ENCODE data around the gene PFDN6.
"Not testable (repeated sequence)": the region's sequence is repeated elsewhere in the genome, so short reads cannot be mapped to it uniquely, and the experiment has no call there.

The PFDN6 gene

GRCh38 chr6:33280539-33280938 lies 8.9 kb upstream of the PFDN6 start:
- WGBS (ENCODE audit: insufficient coverage, insufficient read length): no CpG with 5 or more reads among the region's 6 CpGs
- Histone ChIP-seq H3K27ac (ENCODE audit: low read length) (no peak overlapping the region), H3K4me3 (ENCODE audit: low read length) (no peak overlapping the region), H3K27me3 (ENCODE audit: control insufficient read depth, insufficient read depth, low read length) (no peaks in the 10 kb centered on the region), H3K4me1 (ENCODE audit: control insufficient read depth, insufficient read depth, low read length) (peaks cover 1% of the 10 kb centered on the region; the same call in 1 of the 2 replicates), H3K36me3 (ENCODE audit: control insufficient read depth, insufficient read depth, low read length) (peaks cover 20% of the 10 kb centered on the region), H3K9me3 (ENCODE audit: control insufficient read depth, insufficient read depth, low read length) (no peaks in the 10 kb centered on the region)
- DNase-seq (ENCODE audit: low read depth, low spot score): no peak

GRCh38 chr6:33285214-33285613 lies 4.2 kb upstream of the PFDN6 start:
- not testable (repeated sequence) for H3K9me3 ChIP-seq (ENCODE audit: control insufficient read depth, insufficient read depth, low read length); H3K27ac ChIP-seq (ENCODE audit: low read length); H3K4me3 ChIP-seq (ENCODE audit: low read length); H3K4me1 ChIP-seq (ENCODE audit: control insufficient read depth, insufficient read depth, low read length); H3K27me3 ChIP-seq (ENCODE audit: control insufficient read depth, insufficient read depth, low read length); DNase-seq (ENCODE audit: low read depth, low spot score)
- no CpG with 5 or more reads among the region's 4 CpGs for WGBS (ENCODE audit: insufficient coverage, insufficient read length)
- peaks cover 12% of the 10 kb centered on the region for H3K36me3 ChIP-seq (ENCODE audit: control insufficient read depth, insufficient read depth, low read length)

DNA sequence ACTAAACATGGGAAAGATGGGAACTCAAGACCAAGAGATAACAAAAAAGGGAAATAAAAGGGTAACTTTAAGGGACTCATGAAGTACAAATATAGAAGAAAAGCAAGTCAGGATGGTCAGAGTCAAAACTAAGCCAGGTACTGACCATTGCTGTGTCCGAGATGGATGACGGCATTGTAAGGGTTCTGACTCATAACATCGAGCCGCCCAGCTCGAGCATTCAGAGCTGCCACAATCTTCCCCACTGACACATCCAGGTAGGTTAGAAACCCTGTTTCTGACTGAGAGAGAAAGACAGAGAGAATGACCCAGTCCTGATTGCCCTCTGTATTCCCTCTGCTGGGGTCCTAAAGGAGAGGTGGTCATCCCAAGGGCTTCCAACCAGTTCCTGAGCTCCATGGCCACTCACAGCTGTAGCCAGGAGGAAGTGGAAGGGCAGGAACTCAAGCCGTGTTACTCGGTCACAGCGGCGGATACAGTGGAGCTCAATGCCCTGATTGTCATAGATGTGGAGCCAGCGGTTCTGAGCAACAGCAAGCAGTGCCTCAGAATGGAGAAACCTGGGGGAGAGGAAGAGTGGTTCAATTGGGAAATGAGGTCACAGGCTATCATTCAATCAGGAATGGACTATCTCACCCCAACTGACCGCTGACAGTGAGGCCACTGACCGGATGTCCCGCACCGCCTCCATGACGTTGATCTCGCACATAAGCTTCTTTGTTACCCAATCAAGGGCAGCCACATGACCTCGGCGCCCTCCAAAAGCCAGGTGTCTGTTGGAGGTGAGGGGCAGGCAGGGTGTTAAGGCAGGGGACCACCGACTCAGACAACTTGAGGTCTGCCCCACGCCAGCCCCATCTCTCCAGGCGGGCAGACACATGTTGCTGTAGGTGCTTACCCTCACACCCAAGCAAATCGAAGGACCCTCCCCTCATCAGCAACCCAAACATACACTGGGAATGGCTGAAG lies 2.2 kb upstream of the PFDN6 start:
- H3K36me3 ChIP-seq (ENCODE audit: control insufficient read depth, insufficient read depth, low read length): peaks cover 18% of the 10 kb centered on the region
- H3K27me3 ChIP-seq (ENCODE audit: control insufficient read depth, insufficient read depth, low read length): no peaks in the 10 kb centered on the region
- no peak for DNase-seq (ENCODE audit: low read depth, low spot score)
- H3K9me3 ChIP-seq (ENCODE audit: control insufficient read depth, insufficient read depth, low read length): no peaks in the 10 kb centered on the region; the same call in 1 of the 2 replicates
- no peak overlapping the region for H3K27ac ChIP-seq (ENCODE audit: low read length)
- H3K4me3 ChIP-seq (ENCODE audit: low read length): no peak overlapping the region
- WGBS (ENCODE audit: insufficient coverage, insufficient read length): no CpG with 5 or more reads among the region's 22 CpGs
- no peaks in the 10 kb centered on the region; the same call in 1 of the 2 replicates for H3K4me1 ChIP-seq (ENCODE audit: control insufficient read depth, insufficient read depth, low read length)

GRCh38 chr6:33288141-33288920 lies 1.1 kb upstream of the PFDN6 start:
- no peak overlapping the region for H3K27ac ChIP-seq (ENCODE audit: low read length)
- H3K36me3 ChIP-seq (ENCODE audit: control insufficient read depth, insufficient read depth, low read length): peaks cover 23% of the 10 kb centered on the region
- no CpG with 5 or more reads among the region's 21 CpGs for WGBS (ENCODE audit: insufficient coverage, insufficient read length)
- no peak for DNase-seq (ENCODE audit: low read depth, low spot score)
- no peaks in the 10 kb centered on the region; the same call in 1 of the 2 replicates for H3K9me3 ChIP-seq (ENCODE audit: control insufficient read depth, insufficient read depth, low read length)
- no peaks in the 10 kb centered on the region; the same call in 1 of the 2 replicates for H3K4me1 ChIP-seq (ENCODE audit: control insufficient read depth, insufficient read depth, low read length)
- H3K27me3 ChIP-seq (ENCODE audit: control insufficient read depth, insufficient read depth, low read length): no peaks in the 10 kb centered on the region
- peak overlapping the region; percentile 64; the same call in 1 of the 2 replicates for H3K4me3 ChIP-seq (ENCODE audit: low read length)

DNA sequence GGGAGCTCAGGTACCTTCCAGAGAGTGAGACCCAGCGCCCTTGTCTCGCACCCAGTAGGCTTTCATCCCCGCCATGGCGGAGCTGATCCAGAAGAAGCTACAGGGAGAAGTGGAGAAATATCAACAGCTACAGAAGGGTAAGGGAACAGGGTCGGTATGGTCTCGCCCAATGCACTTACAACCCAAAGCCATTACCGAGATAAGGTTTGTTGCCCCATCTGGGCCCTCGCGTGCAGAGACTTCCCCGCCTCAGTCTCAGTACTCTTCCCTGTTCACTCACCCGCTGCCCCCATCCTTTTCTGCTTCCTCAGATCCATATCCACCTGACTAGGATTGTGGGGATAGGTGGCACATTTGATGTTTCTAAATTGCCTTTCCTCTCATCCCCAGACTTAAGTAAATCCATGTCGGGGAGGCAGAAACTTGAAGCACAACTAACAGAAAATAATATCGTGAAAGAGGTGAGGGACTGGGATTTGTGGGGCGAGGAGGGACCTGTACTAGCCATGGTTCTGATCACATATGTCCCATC lies 449 bp downstream of the PFDN6 start:
- H3K9me3 ChIP-seq (ENCODE audit: control insufficient read depth, insufficient read depth, low read length): no peaks in the 10 kb centered on the region; the same call in 1 of the 2 replicates
- no CpG with 5 or more reads among the region's 14 CpGs for WGBS (ENCODE audit: insufficient coverage, insufficient read length)
- peaks cover 28% of the 10 kb centered on the region for H3K36me3 ChIP-seq (ENCODE audit: control insufficient read depth, insufficient read depth, low read length)

DNA sequence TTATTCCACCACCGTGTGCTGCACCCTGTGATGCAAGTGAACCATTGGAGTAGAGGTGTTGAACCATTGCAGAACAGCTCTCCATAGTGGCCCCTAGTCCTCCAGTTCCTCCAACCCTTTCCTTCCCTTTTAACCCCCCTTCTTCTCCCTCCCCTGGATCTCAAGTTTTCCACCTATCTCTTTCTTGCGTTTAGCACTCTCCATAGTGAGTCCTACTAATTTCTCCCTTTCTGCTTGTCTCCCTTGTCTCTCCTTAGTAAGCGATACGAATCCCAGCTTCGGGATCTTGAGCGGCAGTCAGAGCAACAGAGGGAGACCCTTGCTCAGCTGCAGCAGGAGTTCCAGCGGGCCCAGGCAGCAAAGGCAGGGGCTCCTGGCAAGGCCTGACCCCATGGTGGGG lies 1.1 kb downstream of the PFDN6 start:
- Histone ChIP-seq H3K36me3 (ENCODE audit: control insufficient read depth, insufficient read depth, low read length) (peaks cover 28% of the 10 kb centered on the region), H3K4me1 (ENCODE audit: control insufficient read depth, insufficient read depth, low read length) (no peaks in the 10 kb centered on the region; the same call in 1 of the 2 replicates), H3K9me3 (ENCODE audit: control insufficient read depth, insufficient read depth, low read length) (no peaks in the 10 kb centered on the region; the same call in 1 of the 2 replicates), H3K4me3 (ENCODE audit: low read length) (no peak overlapping the region; the same call in 1 of the 2 replicates), H3K27me3 (ENCODE audit: control insufficient read depth, insufficient read depth, low read length) (no peaks in the 10 kb centered on the region), H3K27ac (ENCODE audit: low read length) (no peak overlapping the region)
- WGBS (ENCODE audit: insufficient coverage, insufficient read length): no CpG with 5 or more reads among the region's 7 CpGs
- no peak for DNase-seq (ENCODE audit: low read depth, low spot score)

More for the DNA sequence above, 449 bp downstream of the PFDN6 start:
- DNase-seq (ENCODE audit: low read depth, low spot score): no peak
- Histone ChIP-seq H3K4me3 (ENCODE audit: low read length) (peak overlapping the region; percentile 64), H3K27me3 (ENCODE audit: control insufficient read depth, insufficient read depth, low read length) (no peaks in the 10 kb centered on the region), H3K27ac (ENCODE audit: low read length) (no peak overlapping the region), H3K4me1 (ENCODE audit: control insufficient read depth, insufficient read depth, low read length) (no peaks in the 10 kb centered on the region; the same call in 1 of the 2 replicates)

- Histone ChIP-seq H3K36me3 (ENCODE audit: control insufficient read depth, insufficient read depth, low read length) (peaks cover 18% of the 10 kb centered on the region), H3K4me1 (ENCODE audit: control insufficient read depth, insufficient read depth, low read length) (peaks cover 3% of the 10 kb centered on the region), H3K27ac (ENCODE audit: low read length) (no peak overlapping the region), H3K9me3 (ENCODE audit: control insufficient read depth, insufficient read depth, low read length) (no peaks in the 10 kb centered on the region; the same call in 1 of the 2 replicates), H3K27me3 (ENCODE audit: control insufficient read depth, insufficient read depth, low read length) (no peaks in the 10 kb centered on the region), H3K4me3 (ENCODE audit: low read length) (no peak overlapping the region)
- no peak for DNase-seq (ENCODE audit: low read depth, low spot score)
- WGBS (ENCODE audit: insufficient coverage, insufficient read length): no CpG with 5 or more reads among the region's 16 CpGs
These were observed 3.7 kb downstream of the PFDN6 start for GRCh38 chr6:33292996-33293682.

DNA sequence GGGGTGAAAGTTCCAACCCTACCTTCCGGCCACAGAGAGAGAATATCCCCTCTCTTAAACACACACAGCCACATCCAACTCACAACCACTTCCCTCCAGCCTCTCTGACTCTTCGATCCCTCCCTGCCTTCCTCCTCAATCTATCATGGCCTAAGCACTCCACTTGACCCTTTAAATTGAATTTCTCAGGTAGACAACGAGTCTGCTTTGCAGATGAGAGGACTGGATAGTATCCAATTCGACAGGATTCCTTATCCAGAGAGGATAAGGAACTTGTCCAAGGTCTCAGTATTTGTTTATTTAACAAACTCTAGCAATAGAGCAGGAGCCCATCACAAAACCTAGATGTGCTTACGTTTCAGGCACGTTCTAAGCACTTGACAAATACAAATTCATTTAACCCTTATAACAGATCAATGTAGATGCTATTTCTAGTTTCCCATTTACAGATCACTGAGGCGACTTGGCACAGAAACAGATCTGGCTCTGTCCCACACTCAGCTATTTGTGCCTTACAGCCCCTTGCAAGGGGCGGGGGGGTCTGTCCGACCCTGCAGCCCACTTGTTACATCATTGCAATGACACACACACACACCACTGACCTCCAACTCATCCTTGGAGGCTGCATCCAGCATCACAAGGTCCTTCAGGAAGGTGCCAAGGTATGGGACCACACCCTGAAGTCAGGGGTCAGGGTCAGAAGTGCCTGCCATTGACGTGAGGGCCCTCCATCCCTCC lies 4.9 kb downstream of the PFDN6 start:
- no CpG with 5 or more reads among the region's 10 CpGs for WGBS (ENCODE audit: insufficient coverage, insufficient read length)
- no peak overlapping the region for H3K4me3 ChIP-seq (ENCODE audit: low read length)
- DNase-seq (ENCODE audit: low read depth, low spot score): no peak
- H3K27ac ChIP-seq (ENCODE audit: low read length): no peak overlapping the region
- peaks cover 18% of the 10 kb centered on the region for H3K36me3 ChIP-seq (ENCODE audit: control insufficient read depth, insufficient read depth, low read length)
- no peaks in the 10 kb centered on the region for H3K27me3 ChIP-seq (ENCODE audit: control insufficient read depth, insufficient read depth, low read length)
- peaks cover 3% of the 10 kb centered on the region for H3K4me1 ChIP-seq (ENCODE audit: control insufficient read depth, insufficient read depth, low read length)
- no peaks in the 10 kb centered on the region; the same call in 1 of the 2 replicates for H3K9me3 ChIP-seq (ENCODE audit: control insufficient read depth, insufficient read depth, low read length)

- no peak for DNase-seq (ENCODE audit: low read depth, low spot score)
- WGBS (ENCODE audit: insufficient coverage, insufficient read length): no CpG with 5 or more reads among the region's 15 CpGs
- Histone ChIP-seq H3K4me3 (ENCODE audit: low read length) (no peak overlapping the region), H3K27me3 (ENCODE audit: control insufficient read depth, insufficient read depth, low read length) (no peaks in the 10 kb centered on the region), H3K9me3 (ENCODE audit: control insufficient read depth, insufficient read depth, low read length) (no peaks in the 10 kb centered on the region), H3K4me1 (ENCODE audit: control insufficient read depth, insufficient read depth, low read length) (peaks cover 3% of the 10 kb centered on the region; the same call in 1 of the 2 replicates), H3K36me3 (ENCODE audit: control insufficient read depth, insufficient read depth, low read length) (peaks cover 18% of the 10 kb centered on the region), H3K27ac (ENCODE audit: low read length) (no peak overlapping the region)
These were observed 6.4 kb downstream of the PFDN6 start for GRCh38 chr6:33295621-33296369.
